ELF-1 (cell line): Measurements from ENCODE around the gene YTHDC2.
"Not testable (repeated sequence)": the region's sequence is repeated elsewhere in the genome, so short reads cannot be mapped to it uniquely, and the experiment has no call there.

Source experiments
- DNase-seq: peaks from one replicate; pipeline ENCODE4 v3.0.0-alpha.2; 2016; ENCODE audit warnings: low read depth, low spot score

The YTHDC2 gene

DNA sequence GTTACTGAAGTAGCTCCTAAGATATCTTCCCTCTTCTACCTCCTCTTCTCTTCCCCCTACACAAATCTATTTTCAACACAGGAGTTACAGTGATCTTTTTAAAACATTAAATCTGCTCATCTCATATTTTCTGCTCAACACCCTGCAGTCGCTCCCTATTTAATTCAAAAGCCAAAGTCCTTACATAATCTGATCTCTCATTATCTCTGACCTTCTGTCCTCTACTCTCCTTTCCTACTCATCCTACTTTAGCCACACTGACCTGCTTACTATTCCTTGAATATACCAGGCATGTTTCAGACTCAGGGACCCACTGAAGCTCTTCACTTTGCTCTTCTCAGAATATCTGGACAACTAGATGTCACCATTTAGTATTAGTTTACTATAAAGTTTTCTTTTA, 87.9 kb downstream of the YTHDC2 start:
- DNase-seq, result no peak

DNA sequence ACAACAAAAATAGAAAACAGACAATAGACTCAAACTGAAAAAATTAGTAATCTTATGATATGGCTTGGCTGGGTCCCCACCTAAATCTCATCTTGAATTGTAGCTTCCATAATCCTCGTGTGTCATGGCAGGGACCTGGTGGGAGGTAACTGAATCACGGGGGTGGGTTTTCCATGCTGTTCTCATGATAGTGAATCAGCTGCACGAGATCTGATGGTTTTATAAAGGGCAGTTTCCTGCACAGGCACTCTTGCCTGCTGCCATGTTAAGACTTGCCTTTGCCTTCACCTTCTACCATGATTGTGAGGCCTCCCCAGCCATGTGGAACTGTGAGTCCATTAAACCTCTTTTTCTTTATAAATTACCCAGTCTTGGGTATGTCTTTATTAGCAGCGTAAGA, 89.8 kb downstream of the YTHDC2 start:
- not testable (repeated sequence) for DNase-seq

DNA sequence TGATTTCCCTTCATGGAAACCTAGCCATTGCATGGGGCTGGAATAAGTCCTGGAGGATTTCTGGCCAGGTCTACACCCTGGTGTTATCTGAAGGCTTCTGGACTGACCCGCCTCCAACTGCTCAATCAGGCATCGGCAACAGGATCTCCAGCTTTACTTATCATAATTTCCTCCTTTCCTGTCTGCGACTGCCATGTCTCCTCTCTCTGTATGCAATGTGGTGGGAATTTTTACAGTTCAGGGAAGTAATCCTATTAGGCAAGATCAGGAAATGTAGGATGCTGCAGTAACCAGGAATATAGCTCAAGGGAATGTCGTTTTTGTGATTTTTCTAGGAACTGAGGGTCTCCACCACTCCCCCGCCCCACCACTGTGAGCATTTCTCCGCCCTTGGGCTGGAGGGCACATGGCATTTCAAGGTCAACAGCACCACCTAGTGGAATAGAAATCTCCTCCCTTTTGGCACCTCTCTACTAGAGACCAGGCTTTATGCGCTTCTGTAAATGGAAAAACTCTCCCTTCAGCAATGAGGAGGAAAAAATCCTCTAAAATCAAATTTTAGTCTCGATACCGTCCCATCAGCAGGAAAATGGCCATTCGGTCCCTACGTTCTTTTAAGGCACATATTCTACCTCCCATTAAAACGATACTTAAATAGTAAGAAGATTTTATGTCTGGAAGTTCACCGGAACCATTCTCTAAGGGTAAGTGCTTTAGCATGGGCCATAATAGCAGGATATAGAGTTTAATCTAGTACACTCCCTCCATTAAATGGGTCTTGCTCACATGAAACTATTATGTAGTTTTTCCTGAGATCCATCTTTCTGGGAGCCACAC, 93.0 kb downstream of the YTHDC2 start:
- peak; percentile 84 for DNase-seq

DNA sequence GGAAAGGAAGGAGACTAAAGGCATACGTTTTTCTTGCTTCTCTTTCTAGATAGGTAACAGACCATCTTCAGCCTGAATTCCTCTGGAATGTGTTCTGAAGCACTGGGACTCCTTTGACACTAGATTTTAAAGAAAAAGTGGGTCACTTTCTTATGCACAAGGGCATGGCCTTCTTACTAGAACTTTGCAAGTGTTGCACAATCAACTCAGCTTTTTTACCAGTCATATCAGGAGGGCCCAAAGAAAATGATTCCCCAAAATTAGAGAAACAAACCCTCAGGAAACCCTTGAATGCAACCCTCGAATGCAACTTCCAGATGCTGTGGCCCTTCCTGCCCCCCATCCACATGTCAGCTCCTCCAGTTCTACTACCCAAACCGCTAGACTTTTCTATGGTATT, 93.9 kb downstream of the YTHDC2 start:
- no peak for DNase-seq

DNA sequence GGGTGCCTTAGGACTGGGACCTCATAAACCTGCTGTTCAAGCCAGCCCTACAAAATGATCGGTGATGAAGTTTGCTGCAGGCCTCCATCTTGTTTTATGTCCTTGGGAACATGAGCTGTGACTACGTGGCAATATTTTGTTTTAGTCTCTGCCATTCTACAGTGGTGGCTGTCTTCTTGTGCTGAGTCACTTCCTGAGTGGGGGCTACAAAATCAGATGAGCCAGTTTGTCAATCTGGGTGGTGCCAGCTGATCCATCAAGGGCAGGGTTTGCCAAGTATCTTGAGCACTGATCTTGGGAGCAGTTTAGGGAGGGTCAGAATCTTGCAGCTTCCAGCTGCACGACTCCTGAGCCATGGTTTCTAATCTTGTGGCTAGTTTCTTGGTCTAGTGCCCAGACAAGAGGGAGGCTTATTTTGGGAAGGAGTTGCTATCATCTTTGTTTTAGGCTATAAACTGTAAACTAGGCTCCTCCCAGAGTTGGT, 94.7 kb downstream of the YTHDC2 start:
- DNase-seq, result no peak

DNA sequence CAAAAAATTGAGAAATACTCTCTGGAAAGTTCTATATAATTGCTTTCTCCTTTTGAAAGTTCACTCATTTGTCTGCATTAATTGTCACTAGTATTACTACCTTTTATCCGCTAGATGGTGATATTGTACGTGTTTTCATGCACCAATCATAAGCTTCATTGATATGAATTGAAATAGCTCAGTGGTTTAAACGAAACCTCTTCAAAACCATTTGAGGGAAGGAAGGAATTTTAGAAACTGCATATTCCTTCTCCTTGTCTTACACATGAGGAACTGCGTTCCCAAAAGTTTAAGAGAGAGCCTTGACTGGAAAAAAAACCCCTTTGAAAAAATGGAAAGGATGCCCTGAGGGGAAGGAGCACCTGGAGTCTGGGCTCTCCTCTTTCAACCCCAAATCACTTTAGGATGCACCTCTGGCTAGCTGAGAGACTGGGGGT, 98.6 kb downstream of the YTHDC2 start:
- peak; percentile 48 for DNase-seq

DNA sequence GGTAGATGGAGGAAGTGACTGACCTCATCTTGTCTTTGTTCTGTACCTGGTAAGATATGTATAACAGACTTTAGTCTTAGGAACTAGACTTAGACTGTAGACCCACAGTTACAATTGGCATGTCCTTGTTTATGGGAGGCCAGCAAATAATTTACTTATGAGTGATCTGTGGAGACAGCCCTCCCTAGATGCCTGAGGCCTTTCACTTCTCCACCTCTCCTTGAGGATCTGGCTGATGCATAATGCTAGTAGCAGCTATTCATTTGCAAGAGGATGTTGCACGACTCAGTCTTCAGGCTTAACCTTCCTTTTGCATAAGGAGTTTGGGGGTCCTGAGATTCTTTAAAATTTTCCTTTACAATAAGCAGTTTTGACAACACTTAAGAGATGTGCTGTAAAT, 100.7 kb downstream of the YTHDC2 start:
- DNase-seq, result no peak

DNA sequence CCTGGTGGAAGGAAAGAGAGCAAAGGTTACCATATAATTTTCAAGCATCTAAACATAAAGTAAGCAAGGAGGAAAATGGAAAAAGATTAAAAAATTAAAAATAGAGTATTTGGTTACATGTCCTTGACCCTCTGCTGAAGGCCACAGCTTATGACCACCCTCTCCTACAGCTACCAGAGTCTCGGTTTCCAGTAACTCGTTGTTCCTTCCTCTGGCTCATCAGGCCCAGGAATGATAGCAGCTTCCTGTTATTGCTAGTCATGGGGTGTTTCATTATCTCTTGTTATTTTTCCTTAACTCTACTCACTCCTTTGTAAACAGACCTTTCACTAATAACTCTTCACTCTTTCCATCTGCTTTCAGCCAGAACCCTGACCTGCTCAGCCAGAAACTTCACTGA, 102.2 kb downstream of the YTHDC2 start:
- DNase-seq, result no peak

DNA sequence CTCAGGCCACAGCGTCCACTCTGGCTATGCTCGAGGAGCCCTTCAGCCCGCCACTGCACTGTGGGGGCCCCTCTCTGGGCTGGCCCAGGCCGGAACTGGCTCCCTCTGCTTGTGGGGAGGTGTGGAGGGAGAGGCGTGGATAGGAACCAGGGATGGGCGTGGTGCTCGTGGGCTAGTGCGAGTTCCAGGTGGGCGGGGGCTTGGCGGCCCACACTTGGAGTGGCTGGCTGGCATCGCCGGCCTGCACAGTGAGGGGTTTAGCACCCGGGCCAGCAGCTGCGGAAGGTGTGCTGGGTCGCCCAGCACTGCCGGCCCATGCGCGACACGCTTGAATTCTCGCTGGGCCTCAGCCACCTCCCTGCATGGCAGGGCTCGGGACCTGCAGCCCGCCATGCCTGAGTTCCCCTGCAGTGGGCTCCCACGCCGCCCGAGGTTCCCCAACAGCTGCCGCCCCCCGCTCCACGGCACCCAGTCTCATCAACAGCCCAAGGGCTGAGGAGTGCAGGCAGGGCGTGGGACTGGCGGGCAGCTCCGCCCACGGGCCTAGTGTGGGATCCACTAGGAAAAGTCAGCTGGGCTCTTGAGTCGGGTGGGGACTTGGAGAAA, 103.8 kb downstream of the YTHDC2 start:
- no peak for DNase-seq

DNA sequence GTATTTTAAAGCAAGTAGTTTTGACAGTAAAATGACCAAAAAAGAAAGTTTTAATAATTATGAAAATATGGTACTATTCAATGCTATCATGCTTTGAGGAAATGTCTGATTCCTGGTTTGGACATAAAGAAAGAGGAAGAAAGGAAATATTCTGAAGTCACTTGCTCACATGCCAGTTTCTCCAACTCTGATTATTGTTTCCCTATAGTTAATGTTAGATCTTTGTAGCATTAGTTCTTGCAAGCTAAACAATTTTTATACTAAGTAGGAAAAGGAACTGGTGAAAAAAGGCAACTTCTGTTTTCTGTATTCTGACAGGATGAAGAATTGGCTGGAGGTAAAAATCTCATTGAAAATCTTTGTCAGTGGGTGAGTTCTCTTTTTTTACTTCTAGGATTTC, 119.5 kb downstream of the YTHDC2 start:
- DNase-seq, result no peak

DNA sequence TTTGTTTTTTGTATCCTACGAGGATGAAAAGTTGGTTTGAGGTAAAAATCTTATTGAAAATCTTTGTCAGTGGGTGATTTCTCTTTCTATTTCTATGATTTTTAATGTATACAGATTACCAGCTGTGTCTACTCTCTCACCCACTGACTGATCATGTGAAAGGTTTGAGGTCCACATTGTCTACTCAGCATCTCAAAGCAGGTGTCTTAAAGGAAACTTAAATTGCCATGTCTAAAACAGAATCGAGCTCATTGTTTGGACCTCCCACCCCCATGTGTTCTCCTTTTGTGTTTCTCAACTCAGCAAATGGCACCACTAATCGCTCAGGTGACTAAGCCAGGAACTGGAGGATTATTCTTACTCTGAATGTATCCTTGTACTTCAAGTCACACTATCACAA, 121.5 kb downstream of the YTHDC2 start:
- DNase-seq, result no peak

DNA sequence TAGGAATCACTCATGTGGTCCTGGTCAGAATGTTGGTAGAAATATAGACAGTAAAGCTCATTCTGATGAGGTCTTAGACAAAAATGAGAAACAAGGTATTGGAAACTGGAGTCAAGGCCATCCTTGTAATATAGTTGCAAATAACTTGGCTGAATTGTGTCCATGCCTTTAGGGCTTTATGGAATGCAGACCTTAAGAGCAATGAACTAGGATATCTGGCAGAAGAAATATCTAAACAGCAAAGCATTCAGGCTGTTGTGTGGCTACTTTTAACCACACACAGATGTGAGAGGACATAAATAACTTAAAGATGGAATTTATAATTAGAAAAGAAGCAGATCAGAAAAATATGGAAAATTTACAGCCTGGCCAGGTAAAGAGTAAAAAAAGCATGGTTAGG, 128.2 kb downstream of the YTHDC2 start:
- DNase-seq, result no peak
